Right lung (tissue), 5 donors: Measurements from ENCODE around the gene STX5. TPM values are rescaled to one million over a fixed set of nuclear protein-coding genes. Genes with fewer than 3 reads are reported as not detected.
"Not testable (repeated sequence)": the region's sequence is repeated elsewhere in the genome, so short reads cannot be mapped to it uniquely, and the experiment has no call there.

ENCODE experiments used
- DNase-seq, 2 donors: peaks; one replicate each; pipeline ENCODE4 v3.0.0-alpha.2; 2013
- polyA plus RNA-seq, 5 donors: library from polyadenylated mRNA; unstranded; fragments of 120-200 nt; gene quantifications; one replicate each; pipeline versions ENCODE4 v1.2.1 to v1.2.3, GENCODE V29; 2013; ENCODE audit warnings: inconsistent platforms in 1 of 5, low replicate concordance in 1 of 5; ENCODE audit not compliant: insufficient read length in 5 of 5, insufficient read depth in 1 of 5

The STX5 gene
- polyA plus RNA-seq, 5 donors = 46.7 to 58.3 (median 55.5) TPM

GRCh38 chr11:62788991-62789390, 42.9 kb downstream of the STX5 start:
- DNase-seq = no peak

- peak; percentile 96 to 97 for DNase-seq
Measured at GRCh38 chr11:62787005-62787759, 44.7 kb downstream of the STX5 start, which contains the start of gene TMEM179B. Gene TMEM179B (plus strand): TSS chr11:62787402. CDS start chr11:62787432, 30 bp downstream.

- peak; percentile 85 to 89 for DNase-seq
Measured at GRCh38 chr11:62786318-62787004, 45.4 kb downstream of the STX5 start.

GRCh38 chr11:62782753-62783152, 49.1 kb downstream of the STX5 start:
- no peak for DNase-seq

GRCh38 chr11:62778441-62778840, 53.4 kb downstream of the STX5 start:
- no peak for DNase-seq

- no peak for DNase-seq
Measured at GRCh38 chr11:62777389-62777788, 54.5 kb downstream of the STX5 start.

GRCh38 chr11:62775646-62776045, 56.2 kb downstream of the STX5 start:
- DNase-seq = no peak

GRCh38 chr11:62774407-62774806, 57.4 kb downstream of the STX5 start:
- no peak for DNase-seq

- peak; percentile 95 for DNase-seq
Measured at GRCh38 chr11:62771144-62772021, 60.5 kb downstream of the STX5 start, which contains the start of gene TAF6L. Gene TAF6L (plus strand): TSS chr11:62771396. CDS start chr11:62775784, 4,388 bp downstream.

- DNase-seq = no peak
Measured at GRCh38 chr11:62770778-62771143, 61.1 kb downstream of the STX5 start.

GRCh38 chr11:62760867-62761227, 71.0 kb downstream of the STX5 start:
- not testable (repeated sequence) for DNase-seq

GRCh38 chr11:62757846-62758788, 73.7 kb downstream of the STX5 start:
- DNase-seq = no peak

Other genes with a start within 250 kb of the STX5 start
- gene TUT1, start 240.5 kb downstream of the STX5 start, polyA plus RNA-seq = 10 to 100 TPM; 22.4 to 26.3 (median 25.0) TPM
- gene MTA2, start 230.2 kb downstream of the STX5 start, polyA plus RNA-seq = 100 to 1,000 TPM in 1 of 5 donors, 10 to 100 TPM in 4; 88.1 to 103 (median 95.4) TPM
- 10 to 100 TPM; 32.6 to 57.4 (median 49.5) TPM for gene EML3, start 219.3 kb downstream of the STX5 start, polyA plus RNA-seq
- gene ROM1, start 218.8 kb downstream of the STX5 start, polyA plus RNA-seq = 1 to 10 TPM; 3.3 to 7.5 (median 4.8) TPM
- 10 to 100 TPM; 17.4 to 39.9 (median 26.4) TPM for gene B3GAT3, start 210.1 kb downstream of the STX5 start, polyA plus RNA-seq
- gene GANAB, start 185.4 kb downstream of the STX5 start, polyA plus RNA-seq = 100 to 1,000 TPM; 288 to 339 (median 312) TPM
- gene INTS5, start 178.7 kb downstream of the STX5 start, polyA plus RNA-seq = 10 to 100 TPM; 12.0 to 19.6 (median 14.3) TPM
- gene C11orf98, start 166.8 kb downstream of the STX5 start, polyA plus RNA-seq = 10 to 100 TPM; 45.9 to 64.1 (median 52.8) TPM
- 1 to 10 TPM; 4.8 to 9.0 (median 7.1) TPM for gene CSKMT, start 166.7 kb downstream of the STX5 start, polyA plus RNA-seq
- 10 to 100 TPM in 1 of 5 donors, 1 to 10 TPM in 4; 5.0 to 10.8 (median 6.7) TPM for gene UQCC3, start 160.4 kb downstream of the STX5 start, polyA plus RNA-seq
- 1 to 10 TPM; 4.9 to 9.5 (median 8.8) TPM for gene LBHD1, start 159.8 kb downstream of the STX5 start, polyA plus RNA-seq
- gene UBXN1, start 153.0 kb downstream of the STX5 start, polyA plus RNA-seq = 100 to 1,000 TPM; 132 to 176 (median 145) TPM
- gene LRRN4CL, start 142.5 kb downstream of the STX5 start, polyA plus RNA-seq = 1 to 10 TPM in 1 of 5 donors, under 1 TPM in 4; 0.37 to 1.3 (median 0.55) TPM
- 10 to 100 TPM; 38.0 to 50.3 (median 45.9) TPM for gene BSCL2, start 124.6 kb downstream of the STX5 start, polyA plus RNA-seq
- gene GNG3, start 124.4 kb downstream of the STX5 start, polyA plus RNA-seq = 1 to 10 TPM in 4 of 5 donors, under 1 TPM in 1; 0.73 to 1.7 (median 1.5) TPM
- 10 to 100 TPM; 73.0 to 85.8 (median 81.9) TPM for gene HNRNPUL2, start 104.6 kb downstream of the STX5 start, polyA plus RNA-seq
- 10 to 100 TPM; 36.1 to 47.0 (median 37.1) TPM for gene TTC9C, start 103.6 kb downstream of the STX5 start, polyA plus RNA-seq
- 1 to 10 TPM; 5.6 to 9.6 (median 7.0) TPM for gene ZBTB3, start 77.9 kb downstream of the STX5 start, polyA plus RNA-seq
- 100 to 1,000 TPM; 136 to 186 (median 153) TPM for gene POLR2G, start 70.5 kb downstream of the STX5 start, polyA plus RNA-seq
- 10 to 100 TPM; 23.5 to 30.7 (median 25.7) TPM for gene TAF6L, start 60.7 kb downstream of the STX5 start, polyA plus RNA-seq
- 10 to 100 TPM; 48.2 to 59.9 (median 51.2) TPM for gene TMEM179B, start 44.6 kb downstream of the STX5 start, polyA plus RNA-seq
- 10 to 100 TPM; 18.8 to 28.1 (median 21.0) TPM for gene TMEM223, start 40.0 kb downstream of the STX5 start, polyA plus RNA-seq
- gene NXF1, start 26.6 kb downstream of the STX5 start, polyA plus RNA-seq = 100 to 1,000 TPM; 111 to 162 (median 134) TPM
- gene TEX54, start 790 bp upstream of the STX5 start, polyA plus RNA-seq = under 1 TPM in 2 of 5 donors, not detected in 3; 0.34 to 0.37 TPM
- 10 to 100 TPM; 35.6 to 50.3 (median 42.9) TPM for gene WDR74, start 7.5 kb upstream of the STX5 start, polyA plus RNA-seq
- gene SLC3A2, start 48.8 kb upstream of the STX5 start, polyA plus RNA-seq = 100 to 1,000 TPM; 167 to 197 (median 172) TPM
- gene CHRM1, start 89.3 kb upstream of the STX5 start, polyA plus RNA-seq = 1 to 10 TPM in 1 of 5 donors, under 1 TPM in 4; 0.58 to 1.3 (median 0.76) TPM
- under 1 TPM in 1 of 5 donors, not detected in 4; 0.09 TPM for gene SLC22A6, start 152.9 kb upstream of the STX5 start, polyA plus RNA-seq
- under 1 TPM in 3 of 5 donors, not detected in 2; 0.04 to 0.22 (median 0.08) TPM for gene SLC22A8, start 183.8 kb upstream of the STX5 start, polyA plus RNA-seq